Stomach (tissue), 19 donors: ENCODE measurements around the gene ATP9B. TPM values are rescaled to one million over a fixed set of nuclear protein-coding genes. Genes with fewer than 3 reads are reported as not detected.

ENCODE experiments used
- DNase-seq, 2 donors: peaks; one replicate each; pipeline versions ENCODE4 v3.0.0 to v3.0.0-alpha.2; 2013 to 2019
- H3K27ac ChIP-seq, 5 donors: fragments of 200-600 bp in 4 of 5; sonication (generic) in 4 of 5; one replicate each; pipeline ENCODE4 v1.5.1; 2013 to 2019; ENCODE audit warnings: mild to moderate bottlenecking in 1 of 5, moderate library complexity in 1 of 5
- H3K27me3 ChIP-seq, 3 donors: fragments of 200-600 bp; sonication (generic); one replicate each; pipeline ENCODE4 v1.5.1; 2017 to 2019; ENCODE audit warnings: mixed run types in 1 of 3
- H3K36me3 ChIP-seq, 4 donors: fragments of 200-600 bp; sonication (generic); 1 replicate in 3 of 4; 2 replicates in 1 of 4; pipeline ENCODE4 v1.5.1; 2016 to 2019
- H3K4me1 ChIP-seq, 4 donors: fragments of 200-600 bp; sonication (generic); one replicate each; pipeline ENCODE4 v1.5.1; 2016 to 2019
- H3K4me3 ChIP-seq, 4 donors: fragments of 200-600 bp; sonication (generic) in 3 of 4; one replicate each; pipeline ENCODE4 v1.5.1; 2016 to 2019; ENCODE audit warnings: mild to moderate bottlenecking in 1 of 4
- H3K9me3 ChIP-seq, 4 donors: fragments of 200-600 bp; sonication (generic); one replicate each; pipeline ENCODE4 v1.5.1; 2016 to 2019
- EP300 ChIP-seq: sonication (generic); formaldehyde crosslinking; IDR thresholded peaks from one replicate; pipeline ENCODE4 v1.6.1; 2017; ENCODE audit warnings: antibody characterized with exemption
- POLR2A ChIP-seq, 4 donors: fragments of 450-650 bp; IDR thresholded peaks; one replicate each; pipeline ENCODE4 v1.6.1; 2016; ENCODE audit warnings: antibody characterized with exemption in 4 of 4, control low read depth in 2 of 4, mild to moderate bottlenecking in 1 of 4, moderate library complexity in 1 of 4
- POLR2AphosphoS5 ChIP-seq, 3 donors: sonication (generic); formaldehyde crosslinking; IDR thresholded peaks; one replicate each; pipeline ENCODE4 v1.6.1; 2016; ENCODE audit warnings: antibody characterized with exemption in 3 of 3
- WGBS, 5 donors: extraction: QIAGEN DNeasy Blood & Tissue Kit in 3 of 5; methylation state at CpG; one replicate each; pipeline versions ENCODE4 v1.1.5 to v1.1.7; 2013 to 2018; 5-methylcytosine and 5-hydroxymethylcytosine counted together
- intact Hi-C: fragments of 100-400 bp; cut with DNase I; formaldehyde crosslinking; loops from one replicate; pipeline ENCODE4 v1.15.1; 2023; ENCODE audit warnings: low total_unique reads
- long read RNA-seq, 10 donors: transcript quantifications; one replicate each; lab custom pipeline, GENCODE V29; 2026
- polyA plus RNA-seq, 3 donors: library from polyadenylated mRNA; stranded (reverse); fragments of 200-250 nt; gene quantifications; one replicate each; pipeline ENCODE4 v1.2.3, GENCODE V29; 2013
- total RNA-seq, 5 donors: library from RNA; depleted of rRNA; stranded (reverse); fragments of >200 nt; gene quantifications; one replicate each; pipeline versions ENCODE4 v1.1.0 to v1.2.3, GENCODE V29; 2014 to 2016
- TF ChIP-seq, protein P1 (sequence below), 7 experiments: fragments of 450-650 bp in 4 of 7; fragments of 200-600 bp in 3 of 7; sonication (generic) in 3 of 7; IDR thresholded peaks; one replicate each; pipeline ENCODE4 v1.5.1; 2016 to 2019; ENCODE audit warnings: antibody characterized with exemption in 7 of 7, control low read depth in 2 of 7, mild to moderate bottlenecking in 1 of 7
- donor health status: healthy with polysubstance abuse.
- donor health status: Bipolar disorder and iron deficiency.
- donor health status: healthy.

ATP9B gene, protein sequence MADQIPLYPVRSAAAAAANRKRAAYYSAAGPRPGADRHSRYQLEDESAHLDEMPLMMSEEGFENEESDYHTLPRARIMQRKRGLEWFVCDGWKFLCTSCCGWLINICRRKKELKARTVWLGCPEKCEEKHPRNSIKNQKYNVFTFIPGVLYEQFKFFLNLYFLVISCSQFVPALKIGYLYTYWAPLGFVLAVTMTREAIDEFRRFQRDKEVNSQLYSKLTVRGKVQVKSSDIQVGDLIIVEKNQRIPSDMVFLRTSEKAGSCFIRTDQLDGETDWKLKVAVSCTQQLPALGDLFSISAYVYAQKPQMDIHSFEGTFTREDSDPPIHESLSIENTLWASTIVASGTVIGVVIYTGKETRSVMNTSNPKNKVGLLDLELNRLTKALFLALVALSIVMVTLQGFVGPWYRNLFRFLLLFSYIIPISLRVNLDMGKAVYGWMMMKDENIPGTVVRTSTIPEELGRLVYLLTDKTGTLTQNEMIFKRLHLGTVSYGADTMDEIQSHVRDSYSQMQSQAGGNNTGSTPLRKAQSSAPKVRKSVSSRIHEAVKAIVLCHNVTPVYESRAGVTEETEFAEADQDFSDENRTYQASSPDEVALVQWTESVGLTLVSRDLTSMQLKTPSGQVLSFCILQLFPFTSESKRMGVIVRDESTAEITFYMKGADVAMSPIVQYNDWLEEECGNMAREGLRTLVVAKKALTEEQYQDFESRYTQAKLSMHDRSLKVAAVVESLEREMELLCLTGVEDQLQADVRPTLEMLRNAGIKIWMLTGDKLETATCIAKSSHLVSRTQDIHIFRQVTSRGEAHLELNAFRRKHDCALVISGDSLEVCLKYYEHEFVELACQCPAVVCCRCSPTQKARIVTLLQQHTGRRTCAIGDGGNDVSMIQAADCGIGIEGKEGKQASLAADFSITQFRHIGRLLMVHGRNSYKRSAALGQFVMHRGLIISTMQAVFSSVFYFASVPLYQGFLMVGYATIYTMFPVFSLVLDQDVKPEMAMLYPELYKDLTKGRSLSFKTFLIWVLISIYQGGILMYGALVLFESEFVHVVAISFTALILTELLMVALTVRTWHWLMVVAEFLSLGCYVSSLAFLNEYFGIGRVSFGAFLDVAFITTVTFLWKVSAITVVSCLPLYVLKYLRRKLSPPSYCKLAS
- total RNA-seq (100 to 1,000 TPM in 2 of 5 donors, 10 to 100 TPM in 3; 23.3 to 128 (median 76.0) TPM), polyA plus RNA-seq (10 to 100 TPM; 10.6 to 21.2 (median 13.4) TPM)
- long read RNA-seq, donor 1, partial matches to known transcripts = 0 of 5 reads
- long read RNA-seq, donor 1, other reads (novel, unspliced or antisense) = 5 of 5 reads
- long read RNA-seq, donor 2, partial matches to known transcripts = 0 of 1 reads
- long read RNA-seq, donor 2, other reads (novel, unspliced or antisense) = 0 of 1 reads
- long read RNA-seq, donor 3 = 0 reads
- long read RNA-seq, donor 4 = 0 reads
- long read RNA-seq, donor 5 = 0 reads
- long read RNA-seq, donor 6, full-length matches to known transcripts = 3 of 3 reads
- long read RNA-seq, donor 6, partial matches to known transcripts = 0 of 3 reads
- long read RNA-seq, donor 6, other reads (novel, unspliced or antisense) = 0 of 3 reads
- long read RNA-seq, donor 7, partial matches to known transcripts = 0 of 1 reads
- long read RNA-seq, donor 7, other reads (novel, unspliced or antisense) = 0 of 1 reads
- long read RNA-seq, donor 8, full-length matches to known transcripts = 1 of 1 reads
- long read RNA-seq, donor 8, partial matches to known transcripts = 0 of 1 reads
- long read RNA-seq, donor 8, other reads (novel, unspliced or antisense) = 0 of 1 reads
- long read RNA-seq, donor 9, partial matches to known transcripts = 0 of 1 reads
- long read RNA-seq, donor 9, other reads (novel, unspliced or antisense) = 0 of 1 reads
- long read RNA-seq, donor 10 = 0 reads

DNA sequence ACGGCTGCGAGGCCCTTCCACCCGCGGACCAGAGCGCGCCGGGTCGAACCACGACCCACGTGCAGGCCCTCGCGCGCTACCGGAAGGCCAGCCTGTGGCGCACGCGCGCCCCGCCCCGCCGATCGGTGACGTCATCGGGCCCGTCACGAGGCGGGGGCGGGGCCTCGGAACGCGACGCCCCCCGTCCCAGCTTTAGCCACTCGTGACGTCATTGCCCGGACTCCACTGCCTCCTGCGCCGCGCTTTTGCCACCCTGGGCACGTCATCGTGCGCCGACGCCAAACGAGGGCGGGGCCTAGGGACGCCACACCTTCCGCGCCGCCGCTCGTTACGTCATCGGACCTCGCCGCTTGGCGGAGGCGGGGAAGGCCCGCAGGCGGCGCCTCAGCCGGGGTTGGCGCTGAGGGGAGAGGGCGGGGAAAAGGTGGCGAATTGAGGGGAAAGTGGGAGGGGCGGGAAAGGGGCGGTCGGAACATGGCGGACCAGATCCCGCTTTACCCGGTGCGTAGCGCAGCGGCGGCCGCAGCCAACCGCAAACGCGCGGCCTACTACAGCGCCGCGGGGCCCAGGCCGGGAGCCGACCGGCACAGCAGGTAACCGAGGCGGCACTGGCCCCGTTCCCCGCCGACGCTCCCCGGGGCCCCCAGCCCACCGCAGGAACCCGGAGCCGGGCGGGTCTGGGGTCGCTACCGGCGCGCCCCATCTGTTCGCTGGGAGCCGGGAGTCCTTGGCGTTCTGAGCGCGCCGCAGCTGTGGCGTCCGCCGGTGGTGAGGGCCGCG lies at the start of gene ATP9B:
Gene ATP9B (plus strand): TSS at position 458 of the 780 bp plus-strand sequence. CDS start 17 bp downstream, at position 475.
- Histone ChIP-seq H3K36me3 (peaks cover 0 to 8% (median 0%) of the 10 kb centered on the region in 4 donors), H3K4me1 (peaks cover 9 to 31% (median 18%) of the 10 kb centered on the region in 4 donors), H3K27ac (peak within 1 kb of the TSS; percentile 92 to 98 (median 94)), H3K9me3 (no peaks in the 10 kb centered on the region), H3K4me3 (peak within 1 kb of the TSS; percentile 90 to 99 (median 92)), H3K27me3 (no peaks in the 10 kb centered on the region)
- 0 to 1% (median 1%) methylated on average over 52 to 112 of the region's 112 CpGs for WGBS, 5 donors
- peak; percentile 98 to 99 for DNase-seq
- TF ChIP-seq POLR2A (IDR thresholded peaks at IDR 0.05) = peak in 1 of 4 donors; percentile 16
- TF ChIP-seq, protein P1, sequence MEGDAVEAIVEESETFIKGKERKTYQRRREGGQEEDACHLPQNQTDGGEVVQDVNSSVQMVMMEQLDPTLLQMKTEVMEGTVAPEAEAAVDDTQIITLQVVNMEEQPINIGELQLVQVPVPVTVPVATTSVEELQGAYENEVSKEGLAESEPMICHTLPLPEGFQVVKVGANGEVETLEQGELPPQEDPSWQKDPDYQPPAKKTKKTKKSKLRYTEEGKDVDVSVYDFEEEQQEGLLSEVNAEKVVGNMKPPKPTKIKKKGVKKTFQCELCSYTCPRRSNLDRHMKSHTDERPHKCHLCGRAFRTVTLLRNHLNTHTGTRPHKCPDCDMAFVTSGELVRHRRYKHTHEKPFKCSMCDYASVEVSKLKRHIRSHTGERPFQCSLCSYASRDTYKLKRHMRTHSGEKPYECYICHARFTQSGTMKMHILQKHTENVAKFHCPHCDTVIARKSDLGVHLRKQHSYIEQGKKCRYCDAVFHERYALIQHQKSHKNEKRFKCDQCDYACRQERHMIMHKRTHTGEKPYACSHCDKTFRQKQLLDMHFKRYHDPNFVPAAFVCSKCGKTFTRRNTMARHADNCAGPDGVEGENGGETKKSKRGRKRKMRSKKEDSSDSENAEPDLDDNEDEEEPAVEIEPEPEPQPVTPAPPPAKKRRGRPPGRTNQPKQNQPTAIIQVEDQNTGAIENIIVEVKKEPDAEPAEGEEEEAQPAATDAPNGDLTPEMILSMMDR (IDR thresholded peaks at IDR 0.05) = peak in 3 of 7 experiments; percentile 8 to 30 (median 15)
- TF ChIP-seq EP300 = no peak
- peak; percentile 52 to 92 (median 83) for TF ChIP-seq POLR2AphosphoS5 (IDR thresholded peaks at IDR 0.05)
- intact Hi-C loops = no loop called here

DNA sequence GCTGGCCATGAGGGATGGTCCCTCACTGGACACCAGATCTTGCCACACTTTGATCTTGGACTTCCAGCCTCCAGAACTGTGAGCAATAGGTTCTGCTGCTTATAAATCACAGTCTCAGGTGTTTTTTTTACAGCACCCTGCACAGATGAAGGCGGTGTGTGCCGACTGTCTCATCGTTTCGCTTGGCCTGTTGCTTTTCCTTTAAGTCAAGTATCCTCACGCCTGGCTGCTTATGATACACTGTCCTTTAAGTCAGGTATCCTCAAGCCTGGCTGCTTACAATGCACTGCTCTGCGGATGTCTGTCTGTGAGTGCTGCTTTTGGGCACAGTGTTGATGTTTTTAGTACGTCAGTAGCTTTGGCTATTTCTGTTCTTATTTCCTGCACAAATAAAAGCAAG lies 49.3 kb upstream of the ATP9B start:
- TF ChIP-seq, protein P1 (IDR thresholded peaks at IDR 0.05) = no peak
- no peak for TF ChIP-seq POLR2A (IDR thresholded peaks at IDR 0.05)
- TF ChIP-seq POLR2AphosphoS5 (IDR thresholded peaks at IDR 0.05) = no peak
- TF ChIP-seq EP300 = no peak
- no peaks in the 10 kb centered on the region for H3K36me3 ChIP-seq
- no peak overlapping the region for H3K4me3 ChIP-seq
- no peak for DNase-seq
- no peaks in the 10 kb centered on the region for H3K4me1 ChIP-seq
- intact Hi-C loops = no loop called here
- peaks cover 0 to 20% (median 14%) of the 10 kb centered on the region in 4 donors for H3K9me3 ChIP-seq
- H3K27me3 ChIP-seq = peaks cover 0 to 30% (median 10%) of the 10 kb centered on the region in 3 donors
- WGBS, 5 donors = 67 to 84% (median 75%) methylated on average over 7 of the region's 7 CpGs
- no peak overlapping the region for H3K27ac ChIP-seq

DNA sequence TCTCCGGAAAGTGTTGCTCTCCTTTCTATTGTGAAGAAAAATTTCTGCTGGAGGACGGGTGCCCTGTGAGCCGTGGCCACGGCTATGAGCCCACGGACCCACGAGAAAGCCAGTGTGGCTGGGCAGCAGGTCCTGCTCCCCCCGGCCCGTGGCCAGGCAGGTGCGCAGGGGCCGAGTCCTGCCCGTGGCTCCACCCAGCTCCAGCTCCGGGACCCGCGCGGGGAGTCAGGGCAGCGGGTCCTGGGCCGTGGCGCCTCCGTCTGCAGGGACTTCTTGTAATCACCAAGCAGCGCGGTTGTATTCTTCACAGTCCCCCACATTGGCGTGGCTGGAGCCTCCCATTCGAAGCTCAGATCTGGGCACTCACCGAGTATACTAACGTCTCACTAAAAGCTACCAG lies 46.6 kb upstream of the ATP9B start:
- H3K36me3 ChIP-seq = no peaks in the 10 kb centered on the region
- 92 to 96% (median 94%) methylated on average over 19 to 25 of the region's 25 CpGs for WGBS, 5 donors
- intact Hi-C loops = no loop called here

More for the DNA sequence above, 46.6 kb upstream of the ATP9B start:
- no peak overlapping the region for H3K27ac ChIP-seq
- no peak overlapping the region for H3K4me3 ChIP-seq
- H3K27me3 ChIP-seq = peaks cover 0 to 19% (median 5%) of the 10 kb centered on the region in 3 donors
- H3K9me3 ChIP-seq = peaks cover 0 to 37% (median 24%) of the 10 kb centered on the region in 4 donors
- no peak for DNase-seq
- no peaks in the 10 kb centered on the region for H3K4me1 ChIP-seq
- TF ChIP-seq EP300 = no peak
- no peak for TF ChIP-seq POLR2A (IDR thresholded peaks at IDR 0.05)
- no peak for TF ChIP-seq POLR2AphosphoS5 (IDR thresholded peaks at IDR 0.05)
- TF ChIP-seq, protein P1 (IDR thresholded peaks at IDR 0.05) = no peak
